ENCODE results near the gene HCLS1. TPM values are rescaled to one million over a fixed set of nuclear protein-coding genes. Genes with fewer than 3 reads are reported as not detected.
A peak's percentile ranks its signal among the peaks of the same experiment; 100 is the strongest.

Gene HCLS1
- total RNA-seq = 0.25 and 0.57 TPM in 2 replicates
- polyA plus RNA-seq = 0.11 and 0.39 TPM in 2 replicates

DNA sequence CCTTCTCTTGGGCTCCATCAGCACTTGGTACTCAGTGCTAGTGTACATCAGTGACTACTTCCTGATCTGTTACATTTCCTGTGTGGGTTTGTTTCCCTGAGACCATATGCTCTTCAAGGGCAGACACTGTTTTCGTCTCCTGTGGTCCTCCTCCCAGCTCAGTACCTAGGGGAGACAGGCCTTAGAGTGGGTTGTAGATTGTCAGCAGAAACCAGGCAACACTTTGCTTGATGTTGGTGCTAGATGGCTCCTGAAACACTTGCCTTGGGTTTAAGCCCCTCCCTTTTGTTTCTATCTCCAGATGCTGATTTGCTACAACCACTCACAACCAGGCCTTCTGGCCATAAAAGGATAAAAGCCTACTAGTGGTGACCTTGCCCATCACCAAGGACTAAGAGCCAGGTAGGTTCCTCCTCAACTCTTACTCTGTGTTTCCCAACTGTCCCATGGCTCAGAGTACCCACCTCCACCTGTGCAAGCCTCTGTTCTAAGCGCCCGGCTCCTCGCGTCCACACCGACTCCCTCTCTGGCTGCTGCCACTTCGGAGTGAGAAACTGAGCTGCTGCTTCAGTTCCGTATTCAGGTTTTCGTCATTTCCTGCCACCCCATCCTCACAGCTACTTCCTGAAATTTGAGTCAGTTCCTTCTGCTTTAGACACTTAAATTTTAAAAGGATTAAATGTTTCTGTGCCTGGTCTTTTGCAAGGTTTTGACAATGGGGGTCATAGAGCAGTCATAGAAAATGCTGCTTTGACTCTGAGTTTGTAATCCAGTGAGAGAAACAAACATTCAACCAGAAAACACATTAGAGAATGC is at the start of gene HCLS1:
Gene HCLS1 (minus strand): TSS at position 548 of the 816 bp plus-strand sequence. CDS start 2,556 bp downstream, outside the sequence.
- no peak within 1 kb of the TSS for H3K27ac ChIP-seq
- H3K27me3 ChIP-seq = no peaks in the 10 kb centered on the region
- peak in 1 of 2 donors; percentile 16 for DNase-seq (ENCODE audit: low read depth in 1 of 2, low spot score in 1 of 2)
- H3K4me3 ChIP-seq = no peak within 1 kb of the TSS
- peaks cover 14% of the 10 kb centered on the region for H3K4me1 ChIP-seq (ENCODE audit: low read depth)
- no peaks in the 10 kb centered on the region for H3K9me3 ChIP-seq (ENCODE audit: low read depth)
- peaks cover 18% of the 10 kb centered on the region for H3K36me3 ChIP-seq
- TF ChIP-seq, protein P1, sequence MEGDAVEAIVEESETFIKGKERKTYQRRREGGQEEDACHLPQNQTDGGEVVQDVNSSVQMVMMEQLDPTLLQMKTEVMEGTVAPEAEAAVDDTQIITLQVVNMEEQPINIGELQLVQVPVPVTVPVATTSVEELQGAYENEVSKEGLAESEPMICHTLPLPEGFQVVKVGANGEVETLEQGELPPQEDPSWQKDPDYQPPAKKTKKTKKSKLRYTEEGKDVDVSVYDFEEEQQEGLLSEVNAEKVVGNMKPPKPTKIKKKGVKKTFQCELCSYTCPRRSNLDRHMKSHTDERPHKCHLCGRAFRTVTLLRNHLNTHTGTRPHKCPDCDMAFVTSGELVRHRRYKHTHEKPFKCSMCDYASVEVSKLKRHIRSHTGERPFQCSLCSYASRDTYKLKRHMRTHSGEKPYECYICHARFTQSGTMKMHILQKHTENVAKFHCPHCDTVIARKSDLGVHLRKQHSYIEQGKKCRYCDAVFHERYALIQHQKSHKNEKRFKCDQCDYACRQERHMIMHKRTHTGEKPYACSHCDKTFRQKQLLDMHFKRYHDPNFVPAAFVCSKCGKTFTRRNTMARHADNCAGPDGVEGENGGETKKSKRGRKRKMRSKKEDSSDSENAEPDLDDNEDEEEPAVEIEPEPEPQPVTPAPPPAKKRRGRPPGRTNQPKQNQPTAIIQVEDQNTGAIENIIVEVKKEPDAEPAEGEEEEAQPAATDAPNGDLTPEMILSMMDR (IDR thresholded peaks at IDR 0.05; ENCODE audit: low read depth, low read length) = no peak

DNA sequence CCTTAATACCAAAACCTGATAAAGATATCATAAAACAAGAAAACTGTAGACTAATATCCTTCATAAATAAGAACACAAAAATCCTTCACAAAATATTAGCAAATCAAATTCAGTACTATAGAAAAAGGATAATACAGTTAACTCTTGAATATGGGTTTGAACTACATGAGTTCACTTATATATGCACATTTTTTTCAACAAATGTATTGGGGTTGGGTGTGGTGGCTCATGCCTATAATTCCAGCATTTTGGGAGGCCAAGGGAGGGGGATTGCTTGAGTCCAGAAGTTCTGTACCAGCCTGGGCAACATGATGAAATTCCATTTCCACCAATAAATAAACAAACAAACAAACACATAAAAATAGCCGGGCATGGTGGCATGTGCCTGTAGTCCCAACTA is 49.6 kb upstream of the HCLS1 start:
- Histone ChIP-seq H3K36me3 (peaks cover 28% of the 10 kb centered on the region), H3K4me3 (no peak overlapping the region), H3K27me3 (no peaks in the 10 kb centered on the region), H3K9me3 (ENCODE audit: low read depth) (no peaks in the 10 kb centered on the region), H3K4me1 (ENCODE audit: low read depth) (no peaks in the 10 kb centered on the region), H3K27ac (no peak overlapping the region)
- TF ChIP-seq, protein P1 (IDR thresholded peaks at IDR 0.05; ENCODE audit: low read depth, low read length) = no peak
- no peak for DNase-seq (ENCODE audit: low read depth in 1 of 2, low spot score in 1 of 2)

- Histone ChIP-seq H3K36me3 (peaks cover 8% of the 10 kb centered on the region), H3K4me1 (ENCODE audit: low read depth) (no peaks in the 10 kb centered on the region), H3K27me3 (no peaks in the 10 kb centered on the region), H3K4me3 (no peak overlapping the region), H3K27ac (no peak overlapping the region), H3K9me3 (ENCODE audit: low read depth) (no peaks in the 10 kb centered on the region)
- no peak for DNase-seq (ENCODE audit: low read depth in 1 of 2, low spot score in 1 of 2)
- TF ChIP-seq, protein P1 (IDR thresholded peaks at IDR 0.05; ENCODE audit: low read depth, low read length) = no peak
These were observed 47.0 kb upstream of the HCLS1 start for GRCh38 chr3:121707531-121708273.

GRCh38 chr3:121705541-121705940 is 44.8 kb upstream of the HCLS1 start:
- no peaks in the 10 kb centered on the region for H3K27me3 ChIP-seq
- TF ChIP-seq, protein P1 (IDR thresholded peaks at IDR 0.05; ENCODE audit: low read depth, low read length) = no peak
- H3K36me3 ChIP-seq = peaks cover 21% of the 10 kb centered on the region
- H3K27ac ChIP-seq = peak overlapping the region; percentile 40
- H3K9me3 ChIP-seq (ENCODE audit: low read depth) = no peaks in the 10 kb centered on the region
- no peaks in the 10 kb centered on the region for H3K4me1 ChIP-seq (ENCODE audit: low read depth)
- no peak for DNase-seq (ENCODE audit: low read depth in 1 of 2, low spot score in 1 of 2)
- no peak overlapping the region for H3K4me3 ChIP-seq

GRCh38 chr3:121703973-121704372 is 43.3 kb upstream of the HCLS1 start:
- TF ChIP-seq, protein P1 (IDR thresholded peaks at IDR 0.05; ENCODE audit: low read depth, low read length) = no peak
- DNase-seq (ENCODE audit: low read depth in 1 of 2, low spot score in 1 of 2) = no peak
- H3K9me3 ChIP-seq (ENCODE audit: low read depth) = no peaks in the 10 kb centered on the region
- no peak overlapping the region for H3K27ac ChIP-seq
- peaks cover 9% of the 10 kb centered on the region for H3K4me1 ChIP-seq (ENCODE audit: low read depth)
- no peak overlapping the region for H3K4me3 ChIP-seq
- H3K27me3 ChIP-seq = no peaks in the 10 kb centered on the region
- peaks cover 22% of the 10 kb centered on the region for H3K36me3 ChIP-seq

Measured in cardiac muscle cell (in vitro differentiated cells and primary cell).